ENCODE measurements around the gene CMTR1. TPM values are rescaled to one million over a fixed set of nuclear protein-coding genes. Genes with fewer than 3 reads are reported as not detected.
"Not testable (repeated sequence)": the region's sequence is repeated elsewhere in the genome, so short reads cannot be mapped to it uniquely, and the experiment has no call there.

CMTR1 gene
- total RNA-seq, 1 experiment from 2014 or later: 28.7 TPM

GRCh38 chr6:37399795-37400490 is 33.1 kb upstream of the CMTR1 start:
- Histone ChIP-seq H3K79me2 (ENCODE audit: insufficient read depth, low read length) (no peaks in the 10 kb centered on the region), H3K4me1 (ENCODE audit: control insufficient read depth in 1 of 2, insufficient read depth in 2 of 2, low read length in 2 of 2) (no peaks in the 10 kb centered on the region), H3K27ac (ENCODE audit: low read depth, low read length) (no peak overlapping the region), H3K4me3 (replicated peaks in 1 of 2; ENCODE audit: low read depth in 1 of 2, low read length in 2 of 2) (no peak overlapping the region), H4K20me1 (ENCODE audit: insufficient read depth) (no peaks in the 10 kb centered on the region), H3K9me2 (ENCODE audit: insufficient read depth) (no peaks in the 10 kb centered on the region), H3K9me3 (ENCODE audit: control insufficient read depth in 1 of 2, insufficient read depth in 1 of 2, low read depth in 1 of 2, low read length in 2 of 2) (no peaks in the 10 kb centered on the region), H3K9ac (ENCODE audit: low read length) (no peak overlapping the region), H3K27me3 (ENCODE audit: insufficient read depth, low read length) (no peaks in the 10 kb centered on the region), H2AFZ (ENCODE audit: low read depth, low read length, poor library complexity, severe bottlenecking) (no peak overlapping the region), H3K4me2 (ENCODE audit: low read length) (no peak overlapping the region), H3K36me3 (ENCODE audit: control insufficient read depth in 1 of 2, insufficient read depth in 2 of 2, low read length in 2 of 2) (no peaks in the 10 kb centered on the region)
- no peak for DNase-seq (ENCODE audit: low read depth, low spot score)
- intact Hi-C loops (cut with micrococcal nuclease): no loop called here
- no peak for ATAC-seq
- ChIA-PET CTCF (no interaction called here), POLR2A (no interaction called here), RAD21 (ENCODE audit: low non-redundant PET in 1 of 2, low total read pairs in 2 of 2, uncharacterized antibody in 2 of 2, unreplicated experiment in 2 of 2) (no interaction called here)
- no TSS peak for BruUV-seq (replicated peaks)
- no peak for TF ChIP-seq CEBPB (IDR thresholded peaks at IDR 0.05; ENCODE audit: low read depth)

- H3K36me3 ChIP-seq (ENCODE audit: control insufficient read depth in 1 of 2, insufficient read depth in 2 of 2, low read length in 2 of 2); H3K9me3 ChIP-seq (ENCODE audit: control insufficient read depth in 1 of 2, insufficient read depth in 1 of 2, low read depth in 1 of 2, low read length in 2 of 2); ATAC-seq; H3K27ac ChIP-seq (ENCODE audit: low read depth, low read length); DNase-seq (ENCODE audit: low read depth, low spot score); H2AFZ ChIP-seq (ENCODE audit: low read depth, low read length, poor library complexity, severe bottlenecking); H3K9ac ChIP-seq (ENCODE audit: low read length); H4K20me1 ChIP-seq (ENCODE audit: insufficient read depth); H3K9me2 ChIP-seq (ENCODE audit: insufficient read depth); RAD21 ChIA-PET (ENCODE audit: low non-redundant PET in 1 of 2, low total read pairs in 2 of 2, uncharacterized antibody in 2 of 2, unreplicated experiment in 2 of 2); H3K4me1 ChIP-seq (ENCODE audit: control insufficient read depth in 1 of 2, insufficient read depth in 2 of 2, low read length in 2 of 2); H3K27me3 ChIP-seq (ENCODE audit: insufficient read depth, low read length); intact Hi-C loops (cut with micrococcal nuclease); H3K4me3 ChIP-seq (replicated peaks in 1 of 2; ENCODE audit: low read depth in 1 of 2, low read length in 2 of 2); CTCF ChIA-PET; H3K4me2 ChIP-seq (ENCODE audit: low read length); BruUV-seq (replicated peaks); H3K79me2 ChIP-seq (ENCODE audit: insufficient read depth, low read length); POLR2A ChIA-PET: not testable (repeated sequence)
These were observed 31.4 kb upstream of the CMTR1 start for GRCh38 chr6:37401658-37402057.

- H3K4me1 ChIP-seq (ENCODE audit: control insufficient read depth in 1 of 2, insufficient read depth in 2 of 2, low read length in 2 of 2): no peaks in the 10 kb centered on the region
- H3K27ac ChIP-seq (ENCODE audit: low read depth, low read length): no peak overlapping the region
- H3K9me2 ChIP-seq (ENCODE audit: insufficient read depth): no peaks in the 10 kb centered on the region
- DNase-seq (ENCODE audit: low read depth, low spot score): no peak
- H2AFZ ChIP-seq (ENCODE audit: low read depth, low read length, poor library complexity, severe bottlenecking): no peak overlapping the region
- no TSS peak for BruUV-seq (replicated peaks)
- H3K27me3 ChIP-seq (ENCODE audit: insufficient read depth, low read length): no peaks in the 10 kb centered on the region
- H3K36me3 ChIP-seq (ENCODE audit: control insufficient read depth in 1 of 2, insufficient read depth in 2 of 2, low read length in 2 of 2): no peaks in the 10 kb centered on the region
- H3K9ac ChIP-seq (ENCODE audit: low read length): no peak overlapping the region
- H3K9me3 ChIP-seq (ENCODE audit: control insufficient read depth in 1 of 2, insufficient read depth in 1 of 2, low read depth in 1 of 2, low read length in 2 of 2): no peaks in the 10 kb centered on the region
- H3K4me3 ChIP-seq (replicated peaks in 1 of 2; ENCODE audit: low read depth in 1 of 2, low read length in 2 of 2): no peak overlapping the region
- intact Hi-C loops (cut with micrococcal nuclease): no loop called here
- no peaks in the 10 kb centered on the region for H3K79me2 ChIP-seq (ENCODE audit: insufficient read depth, low read length)
- ChIA-PET POLR2A (no interaction called here), RAD21 (ENCODE audit: low non-redundant PET in 1 of 2, low total read pairs in 2 of 2, uncharacterized antibody in 2 of 2, unreplicated experiment in 2 of 2) (no interaction called here), CTCF (no interaction called here)
- TF ChIP-seq YY1 (IDR thresholded peaks at IDR 0.05; ENCODE audit: extremely low read depth, insufficient replicate concordance, low read depth, low read length) (no peak), CBX3 (IDR thresholded peaks at IDR 0.05; ENCODE audit: low read depth) (no peak), EZH2 (IDR thresholded peaks at IDR 0.05) (no peak), POLR2AphosphoS5 (IDR thresholded peaks at IDR 0.05; ENCODE audit: low read depth, low read length) (no peak), SP1 (IDR thresholded peaks at IDR 0.05; ENCODE audit: low read depth) (no peak), CEBPB (IDR thresholded peaks at IDR 0.05; ENCODE audit: low read depth) (no peak)
- no peak overlapping the region for H3K4me2 ChIP-seq (ENCODE audit: low read length)
- no peaks in the 10 kb centered on the region for H4K20me1 ChIP-seq (ENCODE audit: insufficient read depth)
- no peak for ATAC-seq
These were observed 26.2 kb upstream of the CMTR1 start for GRCh38 chr6:37406726-37407341.

Measured in HCT116 (cell line).